SIG-M5 (cell line): Measurements from ENCODE around the gene HUNK.
"Not testable (repeated sequence)": the region's sequence is repeated elsewhere in the genome, so short reads cannot be mapped to it uniquely, and the experiment has no call there.

Source experiments
- DNase-seq: peaks from one replicate; lab custom pipeline; 2025; lab: John Stamatoyannopoulos, UW

The HUNK gene

GRCh38 chr21:31870472-31871193, 2.2 kb upstream of the HUNK start:
- DNase-seq, result no peak

- DNase-seq, result not testable (repeated sequence)
These were observed 1.4 kb upstream of the HUNK start for GRCh38 chr21:31871371-31871770.

- DNase-seq, result no peak
These were observed 758 bp upstream of the HUNK start for GRCh38 chr21:31872072-31872451.

- DNase-seq, result no peak
These were observed 465 bp downstream of the HUNK start for GRCh38 chr21:31873275-31873695.

GRCh38 chr21:31873696-31874599, 1.1 kb downstream of the HUNK start:
- DNase-seq, result no peak

GRCh38 chr21:31874812-31875212, 2.0 kb downstream of the HUNK start:
- no peak for DNase-seq

GRCh38 chr21:31875496-31876015, 2.7 kb downstream of the HUNK start:
- DNase-seq, result no peak

GRCh38 chr21:31877463-31877957, 4.7 kb downstream of the HUNK start:
- no peak for DNase-seq

- DNase-seq, result no peak
These were observed 6.0 kb downstream of the HUNK start for GRCh38 chr21:31878831-31879230.

GRCh38 chr21:31879241-31879650, 6.4 kb downstream of the HUNK start:
- DNase-seq, result no peak

GRCh38 chr21:31879911-31880310, 7.1 kb downstream of the HUNK start:
- DNase-seq, result no peak

GRCh38 chr21:31880816-31881215, 8.0 kb downstream of the HUNK start:
- no peak for DNase-seq

- DNase-seq, result no peak
These were observed 9.9 kb downstream of the HUNK start for GRCh38 chr21:31882711-31883110.

- DNase-seq, result no peak
These were observed 12.3 kb downstream of the HUNK start for GRCh38 chr21:31885146-31885545.

GRCh38 chr21:31886915-31887314, 14.1 kb downstream of the HUNK start:
- DNase-seq, result no peak

- DNase-seq, result no peak
These were observed 14.6 kb downstream of the HUNK start for GRCh38 chr21:31887391-31887841.

- DNase-seq, result no peak
These were observed 16.1 kb downstream of the HUNK start for GRCh38 chr21:31888936-31889371.

- DNase-seq, result no peak
These were observed 16.6 kb downstream of the HUNK start for GRCh38 chr21:31889460-31889859.

- no peak for DNase-seq
These were observed 19.9 kb downstream of the HUNK start for GRCh38 chr21:31892686-31893085.

GRCh38 chr21:31893851-31894415, 21.1 kb downstream of the HUNK start:
- no peak for DNase-seq

GRCh38 chr21:31894457-31894856, 21.6 kb downstream of the HUNK start:
- no peak for DNase-seq
